Breast epithelium (tissue), 4 donors: Measurements from ENCODE around the gene BMX. TPM values are rescaled to one million over a fixed set of nuclear protein-coding genes. Genes with fewer than 3 reads are reported as not detected.

ENCODE experiments used
- DNase-seq, 2 donors: peaks; one replicate each; pipeline ENCODE4 v3.0.0-alpha.2; 2019; ENCODE audit warnings: low spot score in 2 of 2
- H3K27ac ChIP-seq, 2 donors: fragments of 200-600 bp; sonication (generic) in 1 of 2; one replicate each; pipeline ENCODE4 v1.5.1; 2016 to 2019; ENCODE audit warnings: mild to moderate bottlenecking in 1 of 2
- H3K27me3 ChIP-seq, 2 donors: fragments of 200-600 bp; sonication (generic) in 1 of 2; one replicate each; pipeline versions ENCODE4 v1.5.1 to v1.6.0; 2017 to 2019; ENCODE audit warnings: control low read depth in 1 of 2, mild to moderate bottlenecking in 1 of 2
- H3K36me3 ChIP-seq: fragments of 200-600 bp; one replicate; pipeline ENCODE4 v1.5.1; 2019
- H3K4me1 ChIP-seq, 2 donors: fragments of 200-600 bp; sonication (generic); one replicate each; pipeline ENCODE4 v1.5.1; 2016 to 2019; ENCODE audit warnings: control low read depth in 1 of 2
- H3K4me3 ChIP-seq, 3 donors: fragments of 200-600 bp; sonication (generic); 1 replicate in 2 of 3; 2 replicates in 1 of 3; pipeline ENCODE4 v1.5.1; 2016 to 2019; ENCODE audit warnings: mild to moderate bottlenecking in 3 of 3, moderate library complexity in 2 of 3
- H3K9me3 ChIP-seq, 2 donors: fragments of 200-600 bp; sonication (generic) in 1 of 2; one replicate each; pipeline ENCODE4 v1.5.1; 2016 to 2019; ENCODE audit warnings: control low read depth in 1 of 2
- POLR2A ChIP-seq: fragments of 450-650 bp; IDR thresholded peaks from one replicate; pipeline ENCODE4 v1.6.1; 2016; ENCODE audit warnings: antibody characterized with exemption, mild to moderate bottlenecking, moderate library complexity
- POLR2AphosphoS5 ChIP-seq, 3 donors: sonication (generic); formaldehyde crosslinking; IDR thresholded peaks; one replicate each; pipeline ENCODE4 v1.6.1; 2017; ENCODE audit warnings: antibody characterized with exemption in 3 of 3
- intact Hi-C: fragments of 100-400 bp; cut with DNase I; formaldehyde crosslinking; loops from one replicate; pipeline ENCODE4 v1.15.1; 2023; ENCODE audit warnings: low total_unique reads
- total RNA-seq, 3 donors: library from RNA; depleted of rRNA; stranded (reverse); fragments of >200 nt; gene quantifications; one replicate each; pipeline ENCODE4 v1.1.0, GENCODE V29; 2016
- TF ChIP-seq, protein P1 (sequence below), 3 donors: fragments of 450-650 bp; IDR thresholded peaks; one replicate each; pipeline ENCODE4 v1.5.1; 2016 to 2017; ENCODE audit warnings: antibody characterized with exemption in 3 of 3, mild to moderate bottlenecking in 3 of 3, moderate library complexity in 3 of 3

BMX gene
- total RNA-seq, 3 donors from 2014 or later: 2.3 to 4.2 (median 3.9) TPM

DNA sequence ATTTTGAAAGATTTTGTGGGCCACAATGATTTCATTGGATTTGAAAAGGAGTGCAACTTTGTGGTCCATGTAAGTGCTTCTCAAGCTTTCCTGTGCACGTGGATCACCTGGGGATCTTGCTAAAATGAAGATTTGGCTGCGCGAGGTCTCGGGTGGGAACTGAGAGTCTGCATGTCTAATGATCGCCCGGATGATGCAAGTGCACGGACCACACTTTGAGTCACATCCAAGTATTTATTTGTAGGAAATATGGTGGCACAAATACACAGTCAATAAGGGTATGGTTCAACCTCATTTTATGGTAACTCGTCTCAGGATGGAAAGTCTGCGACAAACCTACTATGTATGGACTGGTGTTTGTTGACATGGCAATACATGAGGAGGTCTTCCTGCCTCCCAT lies 899 bp downstream of the BMX start:
- intact Hi-C loops: loop anchor here (5.0 kb wide), 1 partner anchor 1629 kb away; no protein-coding TSS in a partner anchor
- H3K36me3 ChIP-seq: no peaks in the 10 kb centered on the region
- peaks cover 0 to 49% of the 10 kb centered on the region in 2 donors for H3K27me3 ChIP-seq
- H3K27ac ChIP-seq: no peak overlapping the region
- H3K9me3 ChIP-seq: no peaks in the 10 kb centered on the region
- DNase-seq: no peak
- no peaks in the 10 kb centered on the region for H3K4me1 ChIP-seq
- TF ChIP-seq POLR2A (no peak), POLR2AphosphoS5 (IDR thresholded peaks at IDR 0.05) (no peak)
- TF ChIP-seq, protein P1, sequence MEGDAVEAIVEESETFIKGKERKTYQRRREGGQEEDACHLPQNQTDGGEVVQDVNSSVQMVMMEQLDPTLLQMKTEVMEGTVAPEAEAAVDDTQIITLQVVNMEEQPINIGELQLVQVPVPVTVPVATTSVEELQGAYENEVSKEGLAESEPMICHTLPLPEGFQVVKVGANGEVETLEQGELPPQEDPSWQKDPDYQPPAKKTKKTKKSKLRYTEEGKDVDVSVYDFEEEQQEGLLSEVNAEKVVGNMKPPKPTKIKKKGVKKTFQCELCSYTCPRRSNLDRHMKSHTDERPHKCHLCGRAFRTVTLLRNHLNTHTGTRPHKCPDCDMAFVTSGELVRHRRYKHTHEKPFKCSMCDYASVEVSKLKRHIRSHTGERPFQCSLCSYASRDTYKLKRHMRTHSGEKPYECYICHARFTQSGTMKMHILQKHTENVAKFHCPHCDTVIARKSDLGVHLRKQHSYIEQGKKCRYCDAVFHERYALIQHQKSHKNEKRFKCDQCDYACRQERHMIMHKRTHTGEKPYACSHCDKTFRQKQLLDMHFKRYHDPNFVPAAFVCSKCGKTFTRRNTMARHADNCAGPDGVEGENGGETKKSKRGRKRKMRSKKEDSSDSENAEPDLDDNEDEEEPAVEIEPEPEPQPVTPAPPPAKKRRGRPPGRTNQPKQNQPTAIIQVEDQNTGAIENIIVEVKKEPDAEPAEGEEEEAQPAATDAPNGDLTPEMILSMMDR (IDR thresholded peaks at IDR 0.05): no peak
- peak overlapping the region in 1 of 3 donors; percentile 7 for H3K4me3 ChIP-seq

DNA sequence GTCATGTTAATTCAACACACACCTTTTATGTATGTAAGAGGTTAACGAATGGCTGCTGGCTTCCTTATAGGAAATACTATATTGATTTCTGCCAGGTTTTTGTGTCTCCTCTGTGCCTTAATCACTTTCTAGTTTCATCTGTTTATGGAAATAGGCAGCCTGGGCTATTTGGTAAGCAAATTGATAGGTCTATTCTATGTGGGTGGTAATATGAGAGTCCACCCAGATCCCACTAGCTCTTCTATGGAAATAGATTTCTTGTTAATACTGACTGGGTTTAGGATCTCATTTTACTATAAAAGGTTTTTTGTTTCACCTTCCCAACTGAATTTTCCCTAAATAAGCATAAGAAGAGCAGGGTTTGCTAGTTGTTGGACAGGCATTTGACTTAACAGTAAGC lies 4.1 kb downstream of the BMX start:
- TF ChIP-seq POLR2AphosphoS5 (IDR thresholded peaks at IDR 0.05) (no peak), POLR2A (no peak)
- TF ChIP-seq, protein P1 (IDR thresholded peaks at IDR 0.05): no peak
- Histone ChIP-seq H3K9me3 (no peaks in the 10 kb centered on the region), H3K27me3 (peaks cover 0 to 53% of the 10 kb centered on the region in 2 donors), H3K36me3 (no peaks in the 10 kb centered on the region), H3K27ac (no peak overlapping the region), H3K4me3 (no peak overlapping the region), H3K4me1 (no peaks in the 10 kb centered on the region)
- intact Hi-C loops: loop anchor here (5.0 kb wide), 1 partner anchor 1632 kb away; no protein-coding TSS in a partner anchor
- DNase-seq: no peak

DNA sequence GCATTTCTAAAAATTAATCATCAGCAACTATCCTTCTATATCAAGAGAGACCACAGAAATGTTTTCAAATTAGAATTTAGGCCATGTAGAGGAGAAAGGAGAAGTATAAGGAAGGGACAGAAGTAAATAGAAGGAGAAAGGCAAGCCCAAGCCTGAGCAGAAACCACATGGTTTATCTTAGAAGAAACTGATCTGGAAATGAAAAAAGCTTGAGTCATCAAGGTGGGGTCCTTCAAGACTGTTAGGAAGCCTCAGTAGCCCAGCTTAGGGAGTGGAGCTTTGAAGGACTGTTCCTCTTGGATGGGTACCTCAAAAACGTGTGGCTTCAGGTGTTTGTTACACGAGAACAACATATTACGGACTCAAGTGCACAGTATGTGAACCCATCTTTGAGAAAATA lies 4.5 kb downstream of the BMX start:
- H3K4me3 ChIP-seq: no peak overlapping the region
- no peaks in the 10 kb centered on the region for H3K9me3 ChIP-seq
- H3K4me1 ChIP-seq: no peaks in the 10 kb centered on the region
- TF ChIP-seq POLR2A: no peak
- TF ChIP-seq POLR2AphosphoS5 (IDR thresholded peaks at IDR 0.05): no peak
- TF ChIP-seq, protein P1 (IDR thresholded peaks at IDR 0.05): no peak
- intact Hi-C loops: no loop called here
- H3K27me3 ChIP-seq: peaks cover 0 to 58% of the 10 kb centered on the region in 2 donors
- no peak for DNase-seq
- no peaks in the 10 kb centered on the region for H3K36me3 ChIP-seq
- no peak overlapping the region for H3K27ac ChIP-seq

DNA sequence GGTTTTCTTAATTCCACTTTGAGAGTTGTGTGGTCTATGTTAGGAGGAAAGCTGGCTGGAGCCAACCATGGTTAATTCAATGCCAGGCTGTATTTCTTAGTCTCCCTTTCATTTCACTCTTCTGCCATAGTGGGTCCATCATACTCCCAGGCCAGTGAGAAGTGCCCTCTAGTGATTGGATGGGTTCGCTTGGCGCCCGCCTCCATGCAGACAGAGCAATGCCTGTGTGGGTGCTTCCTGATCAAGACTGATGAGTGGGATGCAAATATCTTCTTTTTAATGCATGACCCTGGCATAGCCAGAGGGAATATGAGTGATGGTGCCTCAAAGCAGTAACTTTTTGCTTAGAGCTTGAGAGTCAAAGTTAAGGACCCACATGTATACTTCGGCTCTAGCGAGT lies 6.4 kb downstream of the BMX start:
- Histone ChIP-seq H3K36me3 (no peaks in the 10 kb centered on the region), H3K9me3 (no peaks in the 10 kb centered on the region), H3K4me1 (no peaks in the 10 kb centered on the region), H3K4me3 (no peak overlapping the region), H3K27ac (no peak overlapping the region), H3K27me3 (peaks cover 0 to 53% of the 10 kb centered on the region in 2 donors)
- TF ChIP-seq POLR2A (no peak), POLR2AphosphoS5 (IDR thresholded peaks at IDR 0.05) (no peak)
- TF ChIP-seq, protein P1 (IDR thresholded peaks at IDR 0.05): no peak
- intact Hi-C loops: no loop called here
- no peak for DNase-seq

DNA sequence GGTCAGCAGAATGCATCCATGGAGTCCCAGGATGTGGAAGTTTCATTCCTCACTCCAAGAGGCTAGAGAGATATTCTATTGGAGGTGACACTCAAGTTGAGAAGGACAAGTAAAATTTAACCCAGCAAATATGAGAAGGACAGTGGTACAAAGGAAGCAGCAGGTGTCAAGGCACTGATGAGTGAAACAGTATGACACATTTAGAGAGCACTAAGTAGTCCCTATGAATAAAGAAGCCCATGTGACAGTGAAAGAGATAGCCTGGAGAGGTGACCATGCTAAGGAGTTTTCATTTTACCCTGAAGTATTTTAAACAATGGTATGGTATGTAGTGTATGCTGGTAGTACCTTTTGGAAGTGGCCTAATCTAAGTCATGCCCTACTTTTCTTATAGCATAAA lies 9.2 kb downstream of the BMX start:
- H3K4me3 ChIP-seq: no peak overlapping the region
- H3K36me3 ChIP-seq: no peaks in the 10 kb centered on the region
- DNase-seq: no peak
- no peaks in the 10 kb centered on the region for H3K9me3 ChIP-seq
- TF ChIP-seq, protein P1 (IDR thresholded peaks at IDR 0.05): no peak
- TF ChIP-seq POLR2AphosphoS5 (IDR thresholded peaks at IDR 0.05): no peak
- TF ChIP-seq POLR2A: no peak
- intact Hi-C loops: no loop called here
- peaks cover 0 to 50% of the 10 kb centered on the region in 2 donors for H3K27me3 ChIP-seq
- H3K4me1 ChIP-seq: no peaks in the 10 kb centered on the region
- H3K27ac ChIP-seq: no peak overlapping the region
